HepG2 (cell line): ENCODE measurements around the gene ASCL3. TPM values are rescaled to one million over a fixed set of nuclear protein-coding genes. Genes with fewer than 3 reads are reported as not detected.

Source experiments
- ASH2L ChIP-seq: fragments of 300-600, 200-600 bp; sonication (generic); IDR thresholded peaks from 2 replicates; pipeline ENCODE4 v1.7.0; 2017; ENCODE audit warnings: low read depth, mild to moderate bottlenecking, moderate library complexity, mixed read lengths, low read length; ENCODE audit not compliant: insufficient read length
- IRF2 ChIP-seq: IDR thresholded peaks from 2 replicates; pipeline ENCODE4 v1.6.1; 2018; ENCODE audit warnings: missing genetic modification reagents, missing compliant biosample characterization
- KMT2B ChIP-seq: IDR thresholded peaks from 2 replicates; pipeline ENCODE4 v1.6.1; 2016; ENCODE audit warnings: missing genetic modification reagents, missing compliant biosample characterization
- MAF1 ChIP-seq: sonication (generic); formaldehyde crosslinking; IDR thresholded peaks from 2 replicates; pipeline ENCODE4 v1.5.0; 2020; ENCODE audit warnings: missing genetic modification reagents, borderline replicate concordance
- MIXL1 ChIP-seq: IDR thresholded peaks from 2 replicates; pipeline ENCODE4 v1.6.1; 2016
- MLLT10 ChIP-seq: sonication (generic); formaldehyde crosslinking; IDR thresholded peaks from 2 replicates; pipeline ENCODE4 v1.4.0; 2020; ENCODE audit warnings: missing genetic modification reagents
- NCOA1 ChIP-seq: sonication (generic); formaldehyde crosslinking; IDR thresholded peaks from 2 replicates; pipeline ENCODE4 v1.9.0; 2021; ENCODE audit warnings: missing genetic modification reagents
- NFE2 ChIP-seq: sonication (generic); formaldehyde crosslinking; IDR thresholded peaks from 2 replicates; pipeline ENCODE4 v1.4.0; 2020; ENCODE audit warnings: missing genetic modification reagents
- SAFB2 ChIP-seq: sonication (generic); formaldehyde crosslinking; IDR thresholded peaks from 2 replicates; pipeline ENCODE4 v1.5.1; 2020; ENCODE audit warnings: missing genetic modification reagents, low read depth, mild to moderate bottlenecking, borderline replicate concordance
- SKI ChIP-seq: fragments of 450-650 bp; IDR thresholded peaks from one replicate; pipeline ENCODE4 v1.6.1; 2018; ENCODE audit warnings: mild to moderate bottlenecking; ENCODE audit not compliant: partially characterized antibody
- SMYD3 ChIP-seq: sonication (generic); formaldehyde crosslinking; IDR thresholded peaks from 2 replicates; pipeline ENCODE4 v1.8.1; 2023; ENCODE audit warnings: mild to moderate bottlenecking, missing genetic modification reagents
- SP2 ChIP-seq: sonication (generic); formaldehyde crosslinking; IDR thresholded peaks from 2 replicates; pipeline ENCODE4 v1.5.1; 2020; ENCODE audit warnings: mild to moderate bottlenecking, missing genetic modification reagents
- TEF ChIP-seq: sonication (generic); formaldehyde crosslinking; IDR thresholded peaks from 2 replicates; pipeline ENCODE4 v1.5.0; 2020; ENCODE audit warnings: missing genetic modification reagents
- ZNF12 ChIP-seq: sonication (generic); formaldehyde crosslinking; IDR thresholded peaks from 2 replicates; pipeline ENCODE4 v1.5.0; 2020; ENCODE audit warnings: missing genetic modification reagents
- ZNF275 ChIP-seq: sonication (generic); formaldehyde crosslinking; IDR thresholded peaks from 2 replicates; pipeline ENCODE4 v1.8.0; 2022; ENCODE audit warnings: missing genetic modification reagents, mild to moderate bottlenecking, inconsistent platforms, borderline replicate concordance
- ZNF547 ChIP-seq: sonication (generic); formaldehyde crosslinking; IDR thresholded peaks from 2 replicates; pipeline ENCODE4 v1.5.1; 2020; ENCODE audit warnings: mild to moderate bottlenecking, missing genetic modification reagents
- ZNF557 ChIP-seq: sonication (generic); formaldehyde crosslinking; IDR thresholded peaks from 2 replicates; pipeline ENCODE4 v1.4.0; 2020; ENCODE audit warnings: missing genetic modification reagents
- ZNF652 ChIP-seq: IDR thresholded peaks from 2 replicates; pipeline ENCODE4 v1.6.1; 2016; ENCODE audit warnings: low read depth, borderline replicate concordance
- ZNF781 ChIP-seq: sonication (generic); formaldehyde crosslinking; IDR thresholded peaks from 2 replicates; pipeline ENCODE4 v1.5.1; 2020; ENCODE audit warnings: borderline replicate concordance, mild to moderate bottlenecking, missing genetic modification reagents; ENCODE audit errors: not compliant biosample characterization
- ZSCAN12 ChIP-seq: sonication (generic); formaldehyde crosslinking; IDR thresholded peaks from 2 replicates; pipeline ENCODE4 v1.9.0; 2021; ENCODE audit warnings: mild to moderate bottlenecking, missing genetic modification reagents
- ZSCAN31 ChIP-seq: sonication (generic); formaldehyde crosslinking; IDR thresholded peaks from 2 replicates; pipeline ENCODE4 v1.5.0; 2020; ENCODE audit warnings: low read depth, mild to moderate bottlenecking, missing genetic modification reagents
- polyA plus RNA-seq, 8 experiments: library from polyadenylated mRNA; depleted of rRNA in 3 of 8; stranded (reverse) in 7 of 8; unstranded in 1 of 8; fragments of >200 nt; fragmentation: Illumina TruSeq in 4 of 8; extraction: Trizol in 4 of 8; gene quantifications; 2 replicates each; pipeline versions ENCODE4 v1.2.1 to v1.2.3, GENCODE V29; 2011 to 2016; ENCODE audit warnings: low read depth in 4 of 8, missing spikeins in 1 of 8, mixed read lengths in 1 of 8; ENCODE audit not compliant: insufficient read depth in 1 of 8
- total RNA-seq, 5 experiments: library from RNA; depleted of rRNA; stranded (reverse); fragments of >200 nt; fragmentation: Illumina TruSeq; extraction: Trizol; gene quantifications; 2 replicates each; pipeline ENCODE4 v1.2.3, GENCODE V29; 2016; ENCODE audit warnings: low read depth in 1 of 5
- TF ChIP-seq, protein P1 (sequence below): sonication (generic); formaldehyde crosslinking; IDR thresholded peaks from 2 replicates; pipeline ENCODE4 v1.5.0; 2020; ENCODE audit warnings: missing genetic modification reagents, mild to moderate bottlenecking, borderline replicate concordance
- TF ChIP-seq, protein P2 (sequence below): sonication (generic); formaldehyde crosslinking; IDR thresholded peaks from 2 replicates; pipeline ENCODE4 v1.8.0; 2023; ENCODE audit warnings: mild to moderate bottlenecking, missing genetic modification reagents
- TF ChIP-seq, protein P3 (sequence below): sonication (generic); formaldehyde crosslinking; IDR thresholded peaks from 2 replicates; pipeline ENCODE4 v1.5.1; 2020; ENCODE audit warnings: missing genetic modification reagents, mild to moderate bottlenecking, borderline replicate concordance

ASCL3 gene
- total and polyA plus RNA-seq, 2 of the 13 experiments (the other 11 are each of a cell fraction or from before 2014, with no cell fraction given) = not detected

- TF ChIP-seq SAFB2 (CRISPR knock-in tag) = peak; percentile 77; the same call in 1 of the 2 replicates
- TF ChIP-seq, protein P1, sequence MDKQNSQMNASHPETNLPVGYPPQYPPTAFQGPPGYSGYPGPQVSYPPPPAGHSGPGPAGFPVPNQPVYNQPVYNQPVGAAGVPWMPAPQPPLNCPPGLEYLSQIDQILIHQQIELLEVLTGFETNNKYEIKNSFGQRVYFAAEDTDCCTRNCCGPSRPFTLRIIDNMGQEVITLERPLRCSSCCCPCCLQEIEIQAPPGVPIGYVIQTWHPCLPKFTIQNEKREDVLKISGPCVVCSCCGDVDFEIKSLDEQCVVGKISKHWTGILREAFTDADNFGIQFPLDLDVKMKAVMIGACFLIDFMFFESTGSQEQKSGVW (CRISPR knock-in tag) = 0 out of 2 replicates have a peak, but pooled peaks have one; percentile 37
- peak; percentile 42; the same call in 1 of the 2 replicates for TF ChIP-seq IRF2 (CRISPR knock-in tag)
- TF ChIP-seq MAF1 (CRISPR knock-in tag) = peak; percentile 57; the same call in 1 of the 2 replicates
- no peak for TF ChIP-seq MLLT10 (CRISPR knock-in tag)
- 0 out of 2 replicates have a peak, but pooled peaks have one; percentile 9 for TF ChIP-seq ZNF652 (CRISPR knock-in tag)
- peak; percentile 61; the same call in 1 of the 2 replicates for TF ChIP-seq ZSCAN31 (CRISPR knock-in tag)
- TF ChIP-seq KMT2B (CRISPR knock-in tag) = peak; percentile 87
- peak; percentile 94 for TF ChIP-seq ZNF547 (CRISPR knock-in tag)
- TF ChIP-seq, protein P2, sequence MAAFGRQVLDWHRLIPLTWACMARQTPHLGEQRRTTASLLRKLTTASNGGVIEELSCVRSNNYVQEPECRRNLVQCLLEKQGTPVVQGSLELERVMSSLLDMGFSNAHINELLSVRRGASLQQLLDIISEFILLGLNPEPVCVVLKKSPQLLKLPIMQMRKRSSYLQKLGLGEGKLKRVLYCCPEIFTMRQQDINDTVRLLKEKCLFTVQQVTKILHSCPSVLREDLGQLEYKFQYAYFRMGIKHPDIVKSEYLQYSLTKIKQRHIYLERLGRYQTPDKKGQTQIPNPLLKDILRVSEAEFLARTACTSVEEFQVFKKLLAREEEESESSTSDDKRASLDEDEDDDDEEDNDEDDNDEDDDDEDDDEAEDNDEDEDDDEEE = peak; percentile 83
- TF ChIP-seq, protein P3, sequence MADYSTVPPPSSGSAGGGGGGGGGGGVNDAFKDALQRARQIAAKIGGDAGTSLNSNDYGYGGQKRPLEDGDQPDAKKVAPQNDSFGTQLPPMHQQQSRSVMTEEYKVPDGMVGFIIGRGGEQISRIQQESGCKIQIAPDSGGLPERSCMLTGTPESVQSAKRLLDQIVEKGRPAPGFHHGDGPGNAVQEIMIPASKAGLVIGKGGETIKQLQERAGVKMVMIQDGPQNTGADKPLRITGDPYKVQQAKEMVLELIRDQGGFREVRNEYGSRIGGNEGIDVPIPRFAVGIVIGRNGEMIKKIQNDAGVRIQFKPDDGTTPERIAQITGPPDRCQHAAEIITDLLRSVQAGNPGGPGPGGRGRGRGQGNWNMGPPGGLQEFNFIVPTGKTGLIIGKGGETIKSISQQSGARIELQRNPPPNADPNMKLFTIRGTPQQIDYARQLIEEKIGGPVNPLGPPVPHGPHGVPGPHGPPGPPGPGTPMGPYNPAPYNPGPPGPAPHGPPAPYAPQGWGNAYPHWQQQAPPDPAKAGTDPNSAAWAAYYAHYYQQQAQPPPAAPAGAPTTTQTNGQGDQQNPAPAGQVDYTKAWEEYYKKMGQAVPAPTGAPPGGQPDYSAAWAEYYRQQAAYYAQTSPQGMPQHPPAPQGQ = no peak
- peak; percentile 77 for TF ChIP-seq SP2 (CRISPR knock-in tag)
- TF ChIP-seq ZNF557 (CRISPR knock-in tag) = 0 out of 2 replicates have a peak, but pooled peaks have one; percentile 57
- no peak for TF ChIP-seq ZNF12 (CRISPR knock-in tag)
- no peak for TF ChIP-seq ZSCAN12 (CRISPR knock-in tag)
- peak; percentile 71 for TF ChIP-seq SKI
- no peak for TF ChIP-seq MIXL1 (CRISPR knock-in tag)
- no peak; the same call in 1 of the 2 replicates for TF ChIP-seq TEF (CRISPR knock-in tag)
- TF ChIP-seq ASH2L = peak; percentile 82
- TF ChIP-seq NFE2 (CRISPR knock-in tag) = no peak
- TF ChIP-seq SMYD3 (CRISPR knock-in tag) = no peak; the same call in 1 of the 2 replicates
- TF ChIP-seq ZNF275 (CRISPR knock-in tag) = peak; percentile 89; the same call in 1 of the 2 replicates
- TF ChIP-seq ZNF781 (CRISPR knock-in tag) = no peak
- TF ChIP-seq NCOA1 (CRISPR knock-in tag) = 0 out of 2 replicates have a peak, but pooled peaks have one; percentile 81
These were observed 21.8 kb upstream of the ASCL3 start, which contains the start of gene TMEM9B (continued) for GRCh38 chr11:8964324-8965320.
